Motor neuron (in vitro differentiated cells): Measurements from ENCODE around the gene EFEMP1. TPM values are rescaled to one million over a fixed set of nuclear protein-coding genes. Genes with fewer than 3 reads are reported as not detected.

Experiments
- ATAC-seq, 8 experiments: fragments of 200-7000 bp; cut with Tn5 transposase; replicated peaks in 6 of 8; 2 replicates each; pipeline ENCODE4 v1.8.0; 2021; ENCODE audit warnings: mild to moderate bottlenecking in 8 of 8, moderate library complexity in 8 of 8
- H3K27ac ChIP-seq, 2 donors: fragments of 250-450 bp; sonication (Bioruptor Pico); 2 replicates each; pipeline ENCODE4 v1.9.0; 2021; ENCODE audit warnings: antibody characterized with exemption in 2 of 2, mild to moderate bottlenecking in 2 of 2, moderate library complexity in 1 of 2
- H3K4me1 ChIP-seq, 2 donors: fragments of 250-450 bp; sonication (Bioruptor Pico); replicated peaks in 1 of 2; 2 replicates each; pipeline ENCODE4 v1.6.1; 2021; ENCODE audit warnings: antibody characterized with exemption in 2 of 2, mild to moderate bottlenecking in 2 of 2, moderate library complexity in 1 of 2
- H3K4me3 ChIP-seq, 5 donors: fragments of 250-450 bp; sonication (Bioruptor Pico); 2 replicates each; pipeline ENCODE4 v1.9.0; 2021; ENCODE audit warnings: antibody characterized with exemption in 5 of 5, mild to moderate bottlenecking in 5 of 5, moderate library complexity in 4 of 5
- WGBS, 10 experiments: fragments of 450-650 bp; shearing (Covaris generic); methylation state at CpG; one replicate each; pipeline ENCODE4 v1.0.0; 2022; 5-methylcytosine and 5-hydroxymethylcytosine counted together
- in situ Hi-C, 9 experiments: fragments of 400-800 bp; cut with MboI; loops; one replicate each; pipeline ENCODE4 v1.15.0; 2021; ENCODE audit warnings: low sequenced_read_pairs in 9 of 9, low pct_unique_long_range_greater_than_20kb in 2 of 9; ENCODE audit not compliant: unreplicated experiment in 9 of 9
- total RNA-seq, 8 experiments: library from RNA; unstranded; fragments of 300-600 nt; gene quantifications; 2 replicates each; pipeline versions ENCODE4 v1.2.3 to v1.2.4, GENCODE V29; 2022

Gene EFEMP1
- total RNA-seq, 8 experiments from 2014 or later: 3.0 to 435 (median 13.4) TPM

DNA sequence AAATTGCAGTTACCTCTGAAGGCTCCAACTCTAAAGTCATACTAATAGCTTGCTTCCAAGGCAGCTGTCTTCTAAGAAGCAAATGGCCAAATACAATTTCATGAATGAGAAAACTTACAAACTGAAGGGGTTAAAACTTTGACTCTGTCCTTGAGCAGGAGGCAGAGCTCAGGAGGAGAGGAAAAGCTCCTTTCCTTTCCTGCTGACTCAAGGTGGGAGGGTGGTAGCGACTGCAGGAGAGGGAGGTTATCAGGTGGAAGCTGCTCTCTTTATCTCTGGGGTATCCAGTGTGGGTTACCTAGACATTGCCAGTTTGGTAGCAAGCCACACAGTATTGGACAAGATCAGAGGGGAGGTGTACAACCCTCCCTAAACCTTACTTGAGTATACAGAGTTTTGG, 2.7 kb upstream of the EFEMP1 start:
- peaks cover 3 to 4% of the 10 kb centered on the region in 2 donors for H3K4me1 ChIP-seq
- ATAC-seq: no peak
- H3K27ac ChIP-seq: no peak overlapping the region
- no peak overlapping the region for H3K4me3 ChIP-seq
- WGBS, 10 experiments: 13 to 100% (median 50%) methylated on average over 1 of the region's 1 CpG; no CpG with 5 or more reads in 3 of the 10 experiments
- in situ Hi-C loops: no loop called here

DNA sequence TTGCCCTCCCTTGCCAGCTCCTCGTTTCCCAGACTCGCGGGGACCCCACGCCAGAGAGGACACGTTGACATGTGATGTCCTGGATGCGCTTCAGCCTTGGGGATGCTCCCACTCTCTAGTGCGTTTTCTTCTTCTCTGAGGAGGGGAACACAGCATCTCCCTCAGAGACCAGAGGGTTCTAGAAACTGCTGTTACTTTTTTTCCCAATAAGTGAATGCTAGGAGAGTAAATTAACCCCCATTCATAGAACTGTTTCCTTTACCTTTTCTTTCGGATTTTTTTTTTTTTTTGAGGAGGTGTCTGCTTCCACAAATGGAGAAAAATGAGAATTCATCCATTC, 370 bp upstream of the EFEMP1 start:
- ATAC-seq: peak in 4 of 8 experiments; percentile 24 to 51 (median 36)
- 0 to 27% (median 4%) methylated on average over 1 to 8 of the region's 8 CpGs; no CpG with 5 or more reads in 1 of the 10 experiments for WGBS, 10 experiments
- in situ Hi-C loops: no loop called here
- Histone ChIP-seq H3K27ac (no peak overlapping the region), H3K4me1 (peaks cover 3 to 4% of the 10 kb centered on the region in 2 donors), H3K4me3 (peak overlapping the region; percentile 40 to 67 (median 54))

GRCh38 chr2:55922291-55922907, 1.2 kb downstream of the EFEMP1 start:
- WGBS, 10 experiments: 0 to 77% (median 13%) methylated on average over 4 to 19 of the region's 19 CpGs
- H3K27ac ChIP-seq: no peak overlapping the region
- H3K4me3 ChIP-seq: peak overlapping the region; percentile 40 to 67 (median 54)
- no peak for ATAC-seq
- peaks cover 3 to 4% of the 10 kb centered on the region in 2 donors for H3K4me1 ChIP-seq
- in situ Hi-C loops: no loop called here

- no peak for ATAC-seq
- H3K4me1 ChIP-seq: peaks cover 3 to 4% of the 10 kb centered on the region in 2 donors
- no peak overlapping the region for H3K4me3 ChIP-seq
- in situ Hi-C loops: no loop called here
- 77 to 100% (median 100%) methylated on average over 1 to 3 of the region's 3 CpGs for WGBS, 10 experiments
- no peak overlapping the region for H3K27ac ChIP-seq
These were observed 4.0 kb downstream of the EFEMP1 start for GRCh38 chr2:55919574-55919973.

GRCh38 chr2:55918856-55919255, 4.7 kb downstream of the EFEMP1 start:
- peaks cover 0 to 4% of the 10 kb centered on the region in 2 donors for H3K4me1 ChIP-seq
- no peak for ATAC-seq
- in situ Hi-C loops: no loop called here
- WGBS, 10 experiments: 80 to 100% (median 100%) methylated on average over 1 of the region's 1 CpG; no CpG with 5 or more reads in 4 of the 10 experiments
- no peak overlapping the region for H3K27ac ChIP-seq
- H3K4me3 ChIP-seq: no peak overlapping the region

DNA sequence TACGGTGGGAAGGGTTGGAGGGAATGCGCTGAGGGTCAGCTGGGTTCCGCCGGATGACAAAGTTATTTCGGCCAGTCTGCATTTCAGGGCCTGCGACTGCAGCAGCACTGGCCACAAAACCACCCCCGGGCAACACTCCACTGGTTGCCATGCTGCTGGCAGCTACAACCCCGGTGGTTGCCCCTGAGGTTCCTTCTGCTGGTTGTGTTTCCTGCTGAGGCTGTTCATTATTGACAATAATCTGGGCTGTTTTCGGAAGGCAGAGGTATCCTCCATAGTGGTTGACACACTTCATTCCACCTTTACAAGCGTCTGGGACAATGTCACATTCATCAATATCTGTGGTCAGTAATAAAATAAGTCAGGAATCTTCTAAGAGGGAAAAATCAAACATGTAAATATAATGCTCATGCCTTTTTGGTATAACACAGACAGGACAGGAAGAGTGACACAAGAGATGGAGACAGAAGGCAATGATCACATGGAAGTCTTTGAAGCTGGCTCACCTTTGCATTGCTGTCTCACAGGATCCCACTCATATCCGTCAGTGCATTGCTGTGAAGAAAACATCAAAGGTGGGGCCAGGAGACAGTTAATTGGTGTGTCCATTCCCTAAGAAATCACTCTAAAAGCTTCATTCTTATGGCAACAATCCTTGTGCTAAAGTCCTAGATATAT, 5.7 kb downstream of the EFEMP1 start:
- in situ Hi-C loops: no loop called here
- Histone ChIP-seq H3K4me3 (no peak overlapping the region), H3K27ac (no peak overlapping the region), H3K4me1 (peaks cover 0 to 4% of the 10 kb centered on the region in 2 donors)
- WGBS, 10 experiments: 84 to 100% (median 100%) methylated on average over 1 to 9 of the region's 11 CpGs
- no peak for ATAC-seq

GRCh38 chr2:55917117-55917516, 6.5 kb downstream of the EFEMP1 start:
- no peak overlapping the region for H3K27ac ChIP-seq
- in situ Hi-C loops: no loop called here
- no peaks in the 10 kb centered on the region for H3K4me1 ChIP-seq
- no peak overlapping the region for H3K4me3 ChIP-seq
- no peak for ATAC-seq
- 63 to 100% (median 97%) methylated on average over 1 to 5 of the region's 5 CpGs; no CpG with 5 or more reads in 4 of the 10 experiments for WGBS, 10 experiments

DNA sequence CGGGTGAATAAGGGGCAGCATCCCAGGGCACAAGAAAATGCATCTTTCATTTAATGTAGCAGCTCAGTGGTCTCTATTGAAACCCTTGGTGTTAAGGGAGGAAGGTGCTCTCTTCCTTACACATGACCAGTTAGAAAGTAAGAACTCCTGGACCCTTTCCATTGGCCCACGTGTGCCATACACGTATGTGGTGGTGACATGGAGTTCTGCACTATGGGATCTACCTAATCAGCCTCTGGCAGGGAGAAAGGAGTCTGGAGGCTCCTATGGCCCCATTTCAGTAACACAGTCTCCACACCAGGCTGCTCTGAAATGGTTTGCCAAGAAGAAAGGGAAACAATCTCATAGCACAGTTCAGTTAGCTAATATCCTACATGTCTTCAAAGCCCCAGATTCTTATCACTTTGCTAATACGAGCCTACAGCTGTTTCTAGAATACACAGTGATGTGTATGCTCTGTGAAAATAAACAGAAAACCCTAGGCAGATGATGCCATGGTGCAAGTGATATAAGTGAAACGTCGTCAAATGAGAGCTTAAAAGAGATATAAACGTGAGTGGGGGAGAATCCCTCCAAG, 7.0 kb downstream of the EFEMP1 start:
- ATAC-seq: no peak
- Histone ChIP-seq H3K4me1 (no peaks in the 10 kb centered on the region), H3K27ac (no peak overlapping the region), H3K4me3 (no peak overlapping the region)
- in situ Hi-C loops: no loop called here
- 66 to 94% (median 85%) methylated on average over 2 to 7 of the region's 7 CpGs; no CpG with 5 or more reads in 2 of the 10 experiments for WGBS, 10 experiments

DNA sequence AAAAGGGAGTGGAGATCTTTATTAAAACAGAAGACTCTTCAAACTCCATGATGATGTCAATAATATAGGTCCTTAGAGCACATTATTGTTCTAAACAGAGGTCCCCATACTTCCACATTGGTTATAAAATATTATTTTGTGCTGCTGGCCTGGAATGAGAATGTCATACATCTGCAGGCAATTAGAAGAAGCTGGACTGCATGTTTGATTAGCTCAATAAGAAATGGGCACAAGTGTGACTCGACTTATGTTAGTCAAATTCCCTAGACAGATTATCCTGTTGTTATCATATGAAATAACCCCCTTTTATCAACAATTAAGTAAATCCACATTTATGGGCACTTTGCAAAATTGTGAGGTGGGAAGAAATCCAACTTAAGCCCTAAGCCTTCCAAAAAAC, 8.8 kb downstream of the EFEMP1 start:
- ATAC-seq: no peak
- in situ Hi-C loops: no loop called here
- no peak overlapping the region for H3K4me3 ChIP-seq
- WGBS, 10 experiments: 0 to 100% (median 86%) methylated on average over 1 of the region's 1 CpG; no CpG with 5 or more reads in 3 of the 10 experiments
- no peaks in the 10 kb centered on the region for H3K4me1 ChIP-seq
- no peak overlapping the region for H3K27ac ChIP-seq

- H3K4me1 ChIP-seq: no peaks in the 10 kb centered on the region
- no peak for ATAC-seq
- in situ Hi-C loops: no loop called here
- WGBS, 10 experiments: 80 to 100% (median 90%) methylated on average over 1 to 3 of the region's 3 CpGs; no CpG with 5 or more reads in 1 of the 10 experiments
- no peak overlapping the region for H3K4me3 ChIP-seq
- H3K27ac ChIP-seq: no peak overlapping the region
These were observed 10.7 kb downstream of the EFEMP1 start for GRCh38 chr2:55912926-55913325.

GRCh38 chr2:55910077-55910476, 13.5 kb downstream of the EFEMP1 start:
- 0 to 100% (median 95%) methylated on average over 1 to 2 of the region's 2 CpGs for WGBS, 10 experiments
- Histone ChIP-seq H3K4me3 (no peak overlapping the region), H3K27ac (no peak overlapping the region), H3K4me1 (no peaks in the 10 kb centered on the region)
- in situ Hi-C loops: no loop called here
- ATAC-seq: no peak

GRCh38 chr2:55907686-55908085, 15.9 kb downstream of the EFEMP1 start:
- Histone ChIP-seq H3K4me1 (no peaks in the 10 kb centered on the region), H3K4me3 (no peak overlapping the region), H3K27ac (no peak overlapping the region)
- ATAC-seq: no peak
- 29 to 85% (median 67%) methylated on average over 1 to 3 of the region's 3 CpGs; no CpG with 5 or more reads in 1 of the 10 experiments for WGBS, 10 experiments
- in situ Hi-C loops: no loop called here

GRCh38 chr2:55906993-55907392, 16.6 kb downstream of the EFEMP1 start:
- Histone ChIP-seq H3K4me1 (no peaks in the 10 kb centered on the region), H3K4me3 (no peak overlapping the region), H3K27ac (no peak overlapping the region)
- 78 to 100% (median 100%) methylated on average over 1 of the region's 1 CpG; no CpG with 5 or more reads in 2 of the 10 experiments for WGBS, 10 experiments
- ATAC-seq: no peak
- in situ Hi-C loops: no loop called here
